Cardiac muscle cell (in vitro differentiated cells and primary cell): Measurements from ENCODE around the gene ABHD4. TPM values are rescaled to one million over a fixed set of nuclear protein-coding genes. Genes with fewer than 3 reads are reported as not detected.

Source experiments
- DNase-seq, 2 donors: peaks; one replicate each; pipeline versions ENCODE4 v3.0.0 to v3.0.0-alpha.2; 2010 to 2017; ENCODE audit warnings: low read depth in 1 of 2, low spot score in 1 of 2
- H3K27ac ChIP-seq: fragments of 200-600 bp; sonication (generic); 2 replicates; pipeline ENCODE4 v1.5.1; 2016
- H3K27me3 ChIP-seq: fragments of 200-600 bp; sonication (generic); 2 replicates; pipeline ENCODE4 v1.6.0; 2016; ENCODE audit warnings: control low read depth
- H3K36me3 ChIP-seq: fragments of 200-600 bp; sonication (generic); 2 replicates; pipeline ENCODE4 v1.5.1; 2016; ENCODE audit warnings: control low read depth
- H3K4me1 ChIP-seq: fragments of 200-600 bp; sonication (generic); 2 replicates; pipeline ENCODE4 v1.8.1; 2017; ENCODE audit warnings: low read depth, mild to moderate bottlenecking, mixed run types
- H3K4me3 ChIP-seq: fragments of 200-600 bp; sonication (generic); 2 replicates; pipeline ENCODE4 v1.5.1; 2016; ENCODE audit warnings: mild to moderate bottlenecking
- H3K9me3 ChIP-seq: fragments of 200-600 bp; sonication (generic); 2 replicates; pipeline ENCODE4 v1.5.1; 2017; ENCODE audit warnings: low read depth, mild to moderate bottlenecking, control low read depth
- polyA plus RNA-seq: library from polyadenylated mRNA; unstranded; fragments of >200 nt; fragmentation: Nextera tagmentation; extraction: Ambion mirVana; gene quantifications from 2 replicates; pipeline ENCODE4 v1.2.1, GENCODE V29; 2016
- total RNA-seq: library from RNA; depleted of rRNA; stranded (reverse); fragments of >200 nt; gene quantifications from 2 replicates; pipeline ENCODE4 v1.2.3, GENCODE V29; 2016
- TF ChIP-seq, protein P1 (sequence below): IDR thresholded peaks from 2 replicates; pipeline ENCODE4 v1.5.1; 2012; ENCODE audit warnings: low read depth, mild to moderate bottlenecking, low read length

ABHD4 gene
- total and polyA plus RNA-seq, 2 experiments from 2014 or later, result 33.4 to 43.5 TPM

DNA sequence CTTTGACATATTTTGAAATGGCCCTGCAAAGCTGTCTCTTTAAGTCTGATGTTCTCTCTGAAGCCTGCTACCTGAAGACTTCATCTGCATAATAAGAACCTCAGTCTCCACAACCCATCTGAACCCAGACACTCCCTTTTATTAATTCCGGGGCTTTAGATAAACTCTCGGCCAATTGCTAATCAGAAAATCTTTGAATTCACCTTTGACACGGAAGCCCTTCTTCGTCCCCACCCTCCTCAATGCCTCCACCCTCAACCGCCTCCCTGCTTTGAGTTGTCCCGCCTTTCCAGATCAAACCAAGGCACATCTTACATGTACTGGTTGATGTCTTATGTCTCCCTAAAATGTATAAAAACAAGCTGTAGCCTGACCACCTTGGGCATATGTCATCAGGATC is 28.5 kb downstream of the ABHD4 start:
- H3K36me3 ChIP-seq, result no peaks in the 10 kb centered on the region
- H3K4me1 ChIP-seq, result no peaks in the 10 kb centered on the region
- H3K27ac ChIP-seq, result no peak overlapping the region
- no peaks in the 10 kb centered on the region for H3K9me3 ChIP-seq
- H3K4me3 ChIP-seq, result no peak overlapping the region
- no peak for DNase-seq
- TF ChIP-seq, protein P1, sequence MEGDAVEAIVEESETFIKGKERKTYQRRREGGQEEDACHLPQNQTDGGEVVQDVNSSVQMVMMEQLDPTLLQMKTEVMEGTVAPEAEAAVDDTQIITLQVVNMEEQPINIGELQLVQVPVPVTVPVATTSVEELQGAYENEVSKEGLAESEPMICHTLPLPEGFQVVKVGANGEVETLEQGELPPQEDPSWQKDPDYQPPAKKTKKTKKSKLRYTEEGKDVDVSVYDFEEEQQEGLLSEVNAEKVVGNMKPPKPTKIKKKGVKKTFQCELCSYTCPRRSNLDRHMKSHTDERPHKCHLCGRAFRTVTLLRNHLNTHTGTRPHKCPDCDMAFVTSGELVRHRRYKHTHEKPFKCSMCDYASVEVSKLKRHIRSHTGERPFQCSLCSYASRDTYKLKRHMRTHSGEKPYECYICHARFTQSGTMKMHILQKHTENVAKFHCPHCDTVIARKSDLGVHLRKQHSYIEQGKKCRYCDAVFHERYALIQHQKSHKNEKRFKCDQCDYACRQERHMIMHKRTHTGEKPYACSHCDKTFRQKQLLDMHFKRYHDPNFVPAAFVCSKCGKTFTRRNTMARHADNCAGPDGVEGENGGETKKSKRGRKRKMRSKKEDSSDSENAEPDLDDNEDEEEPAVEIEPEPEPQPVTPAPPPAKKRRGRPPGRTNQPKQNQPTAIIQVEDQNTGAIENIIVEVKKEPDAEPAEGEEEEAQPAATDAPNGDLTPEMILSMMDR, result no peak
- no peaks in the 10 kb centered on the region for H3K27me3 ChIP-seq

DNA sequence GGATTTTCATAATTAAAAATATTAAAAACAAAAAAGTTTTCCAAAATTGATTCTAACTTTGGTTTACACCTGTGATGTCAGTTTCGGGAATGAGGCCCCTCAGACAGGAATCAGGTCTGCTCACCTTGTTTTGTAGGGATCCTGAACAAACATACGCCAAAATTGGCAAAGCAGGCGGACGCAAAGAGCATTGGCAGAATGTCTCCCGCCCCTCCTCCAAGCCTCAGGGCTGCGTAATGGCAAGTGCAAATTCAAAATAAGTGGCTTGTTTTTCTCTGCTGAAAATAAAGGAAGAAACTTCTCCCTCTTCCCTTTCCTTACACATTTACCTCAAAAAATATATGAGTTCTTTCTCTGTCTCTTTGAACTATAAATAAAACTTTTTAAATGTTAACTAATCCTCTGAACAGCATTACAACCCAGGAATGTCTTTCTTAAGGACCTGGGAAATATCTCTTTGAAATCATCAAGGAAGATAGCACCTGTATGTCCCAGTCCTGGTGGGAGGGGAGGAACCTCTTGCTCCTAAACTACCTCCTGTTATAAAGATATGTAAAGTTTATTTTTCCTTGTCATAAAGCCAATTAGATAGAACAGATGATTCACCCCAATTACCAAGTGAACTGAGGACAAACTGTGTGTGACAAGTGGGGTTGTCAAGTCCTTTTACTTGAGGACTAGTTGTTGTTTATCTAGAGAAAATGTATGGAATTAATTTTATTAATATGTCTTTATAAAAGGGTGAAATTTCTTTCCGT is 29.6 kb downstream of the ABHD4 start:
- Histone ChIP-seq H3K4me3 (no peak overlapping the region), H3K27ac (no peak overlapping the region), H3K9me3 (no peaks in the 10 kb centered on the region), H3K27me3 (no peaks in the 10 kb centered on the region), H3K4me1 (no peaks in the 10 kb centered on the region), H3K36me3 (no peaks in the 10 kb centered on the region)
- TF ChIP-seq, protein P1, result no peak
- no peak for DNase-seq

- H3K27ac ChIP-seq, result no peak overlapping the region
- no peaks in the 10 kb centered on the region for H3K36me3 ChIP-seq
- DNase-seq, result no peak
- no peaks in the 10 kb centered on the region for H3K9me3 ChIP-seq
- H3K4me1 ChIP-seq, result no peaks in the 10 kb centered on the region
- TF ChIP-seq, protein P1, result no peak
- no peak overlapping the region for H3K4me3 ChIP-seq
- H3K27me3 ChIP-seq, result no peaks in the 10 kb centered on the region
Measured at GRCh38 chr14:22629361-22629760, 31.3 kb downstream of the ABHD4 start.

- DNase-seq, result peak in 1 of 2 donors; percentile 7
- TF ChIP-seq, protein P1, result no peak
- H3K27ac ChIP-seq, result no peak overlapping the region
- no peaks in the 10 kb centered on the region for H3K36me3 ChIP-seq
- no peaks in the 10 kb centered on the region for H3K9me3 ChIP-seq
- H3K4me1 ChIP-seq, result no peaks in the 10 kb centered on the region
- H3K4me3 ChIP-seq, result no peak overlapping the region
- H3K27me3 ChIP-seq, result no peaks in the 10 kb centered on the region
Measured at GRCh38 chr14:22630066-22630465, 32.0 kb downstream of the ABHD4 start.

GRCh38 chr14:22630486-22630885 is 32.4 kb downstream of the ABHD4 start:
- H3K9me3 ChIP-seq, result no peaks in the 10 kb centered on the region
- H3K4me1 ChIP-seq, result no peaks in the 10 kb centered on the region
- no peaks in the 10 kb centered on the region for H3K27me3 ChIP-seq
- DNase-seq, result peak in 1 of 2 donors; percentile 91
- H3K36me3 ChIP-seq, result no peaks in the 10 kb centered on the region
- TF ChIP-seq, protein P1, result no peak
- no peak overlapping the region for H3K4me3 ChIP-seq
- no peak overlapping the region for H3K27ac ChIP-seq
